HEK293 (cell line): Measurements from ENCODE around the gene PI4KB.

Source experiments
- BCL11A ChIP-seq: fragments of 450-650 bp; formaldehyde crosslinking; IDR thresholded peaks from 2 replicates; pipeline ENCODE4 v1.5.1; 2016; ENCODE audit warnings: low read depth, missing biosample characterization, missing genetic modification characterization
- BCL11B ChIP-seq: fragments of 450-650 bp; formaldehyde crosslinking; IDR thresholded peaks from 2 replicates; pipeline ENCODE4 v1.5.1; 2016; ENCODE audit warnings: low read depth, missing biosample characterization, missing genetic modification characterization
- HOXC10 ChIP-seq: sonication (generic); formaldehyde crosslinking; IDR thresholded peaks from 2 replicates; pipeline ENCODE4 v1.8.1; 2023; ENCODE audit warnings: mild to moderate bottlenecking, missing genetic modification reagents
- KLF7 ChIP-seq: fragments of 450-650 bp; formaldehyde crosslinking; IDR thresholded peaks from 2 replicates; pipeline ENCODE4 v1.5.1; 2016; ENCODE audit warnings: missing biosample characterization, missing genetic modification characterization, borderline replicate concordance
- MYNN ChIP-seq: fragments of 450-650 bp; formaldehyde crosslinking; IDR thresholded peaks from 2 replicates; pipeline ENCODE4 v1.5.1; 2016; ENCODE audit warnings: missing biosample characterization, missing genetic modification characterization, borderline replicate concordance
- REPIN1 ChIP-seq: fragments of 450-650 bp; formaldehyde crosslinking; IDR thresholded peaks from 2 replicates; pipeline ENCODE4 v1.5.1; 2017; ENCODE audit warnings: missing biosample characterization, missing genetic modification characterization, low read depth
- ZBTB1 ChIP-seq: fragments of 450-650 bp; formaldehyde crosslinking; IDR thresholded peaks from 2 replicates; pipeline ENCODE4 v1.5.1; 2016; ENCODE audit warnings: missing biosample characterization, missing genetic modification characterization
- ZBTB17 ChIP-seq: fragments of 450-650 bp; formaldehyde crosslinking; IDR thresholded peaks from 2 replicates; pipeline ENCODE4 v1.5.1; 2016; ENCODE audit warnings: missing biosample characterization, missing genetic modification characterization
- ZBTB48 ChIP-seq: fragments of 450-650 bp; formaldehyde crosslinking; IDR thresholded peaks from 2 replicates; pipeline ENCODE4 v1.5.1; 2016; ENCODE audit warnings: missing biosample characterization, missing genetic modification characterization
- ZBTB8A ChIP-seq: fragments of 450-650 bp; formaldehyde crosslinking; IDR thresholded peaks from 2 replicates; pipeline ENCODE4 v1.5.1; 2016; ENCODE audit warnings: missing biosample characterization, missing genetic modification characterization
- ZFP69B ChIP-seq: fragments of 450-650 bp; formaldehyde crosslinking; IDR thresholded peaks from 2 replicates; pipeline ENCODE4 v1.5.1; 2016; ENCODE audit warnings: missing biosample characterization, missing genetic modification characterization
- ZIC2 ChIP-seq: fragments of 450-650 bp; formaldehyde crosslinking; IDR thresholded peaks from 2 replicates; pipeline ENCODE4 v1.5.1; 2016; ENCODE audit warnings: missing biosample characterization, missing genetic modification characterization
- ZNF112 ChIP-seq: fragments of 450-650 bp; formaldehyde crosslinking; IDR thresholded peaks from 2 replicates; pipeline ENCODE4 v1.5.0; 2017; ENCODE audit warnings: missing biosample characterization, missing genetic modification characterization
- ZNF114 ChIP-seq: fragments of 450-650 bp; formaldehyde crosslinking; IDR thresholded peaks from 2 replicates; pipeline ENCODE4 v1.5.0; 2017; ENCODE audit warnings: missing biosample characterization, missing genetic modification characterization
- ZNF133 ChIP-seq: fragments of 450-650 bp; formaldehyde crosslinking; IDR thresholded peaks from 2 replicates; pipeline ENCODE4 v1.5.1; 2016; ENCODE audit warnings: missing biosample characterization, missing genetic modification characterization
- ZNF23 ChIP-seq: fragments of 450-650 bp; formaldehyde crosslinking; IDR thresholded peaks from 2 replicates; pipeline ENCODE4 v1.5.1; 2016; ENCODE audit warnings: missing biosample characterization, missing genetic modification characterization, borderline replicate concordance
- ZNF311 ChIP-seq: fragments of 450-650 bp; formaldehyde crosslinking; IDR thresholded peaks from 2 replicates; pipeline ENCODE4 v1.5.1; 2017; ENCODE audit warnings: missing biosample characterization, missing genetic modification characterization, borderline replicate concordance
- ZNF510 ChIP-seq: fragments of 450-650 bp; formaldehyde crosslinking; IDR thresholded peaks from 2 replicates; pipeline ENCODE4 v1.5.1; 2018; ENCODE audit warnings: mild to moderate bottlenecking, missing genetic modification characterization, missing biosample characterization; ENCODE audit not compliant: insufficient replicate concordance
- ZNF530 ChIP-seq: fragments of 450-650 bp; formaldehyde crosslinking; IDR thresholded peaks from 2 replicates; pipeline ENCODE4 v1.5.1; 2016; ENCODE audit warnings: low read depth, missing biosample characterization, missing genetic modification characterization
- ZNF548 ChIP-seq: fragments of 450-650 bp; formaldehyde crosslinking; IDR thresholded peaks from 2 replicates; pipeline ENCODE4 v1.5.1; 2016; ENCODE audit warnings: missing biosample characterization, missing genetic modification characterization
- ZNF596 ChIP-seq: fragments of 450-650 bp; IDR thresholded peaks from 2 replicates; pipeline ENCODE4 v1.5.0; 2018; ENCODE audit warnings: missing biosample characterization, mild to moderate bottlenecking, missing genetic modification characterization, moderate library complexity
- ZNF600 ChIP-seq: fragments of 450-650 bp; formaldehyde crosslinking; IDR thresholded peaks from 2 replicates; pipeline ENCODE4 v1.5.1; 2016; ENCODE audit warnings: missing biosample characterization, missing genetic modification characterization
- TF ChIP-seq, protein P1 (sequence below): fragments of 450-650 bp; formaldehyde crosslinking; IDR thresholded peaks from 2 replicates; pipeline ENCODE4 v1.5.1; 2017; ENCODE audit warnings: missing biosample characterization, missing genetic modification characterization
- TF ChIP-seq, protein P2 (sequence below): sonication (generic); formaldehyde crosslinking; IDR thresholded peaks from 2 replicates; pipeline ENCODE4 v1.8.1; 2022; ENCODE audit warnings: mild to moderate bottlenecking, moderate library complexity, missing genetic modification reagents
- TF ChIP-seq, protein P3 (sequence below): fragments of 450-650 bp; formaldehyde crosslinking; IDR thresholded peaks from 2 replicates; pipeline ENCODE4 v1.5.1; 2016; ENCODE audit warnings: missing biosample characterization, missing genetic modification characterization
- TF ChIP-seq, protein P4 (sequence below): fragments of 450-650 bp; formaldehyde crosslinking; IDR thresholded peaks from 2 replicates; pipeline ENCODE4; 2016; ENCODE audit warnings: missing biosample characterization, missing genetic modification characterization
- TF ChIP-seq, protein P5 (sequence below): fragments of 450-650 bp; formaldehyde crosslinking; IDR thresholded peaks from 2 replicates; pipeline ENCODE4 v1.5.1; 2016; ENCODE audit warnings: missing biosample characterization, missing genetic modification characterization
- TF ChIP-seq, protein P6 (sequence below): fragments of 450-650 bp; formaldehyde crosslinking; IDR thresholded peaks from 2 replicates; pipeline ENCODE4 v1.5.1; 2016; ENCODE audit warnings: missing biosample characterization, missing genetic modification characterization, borderline replicate concordance

PI4KB gene

DNA sequence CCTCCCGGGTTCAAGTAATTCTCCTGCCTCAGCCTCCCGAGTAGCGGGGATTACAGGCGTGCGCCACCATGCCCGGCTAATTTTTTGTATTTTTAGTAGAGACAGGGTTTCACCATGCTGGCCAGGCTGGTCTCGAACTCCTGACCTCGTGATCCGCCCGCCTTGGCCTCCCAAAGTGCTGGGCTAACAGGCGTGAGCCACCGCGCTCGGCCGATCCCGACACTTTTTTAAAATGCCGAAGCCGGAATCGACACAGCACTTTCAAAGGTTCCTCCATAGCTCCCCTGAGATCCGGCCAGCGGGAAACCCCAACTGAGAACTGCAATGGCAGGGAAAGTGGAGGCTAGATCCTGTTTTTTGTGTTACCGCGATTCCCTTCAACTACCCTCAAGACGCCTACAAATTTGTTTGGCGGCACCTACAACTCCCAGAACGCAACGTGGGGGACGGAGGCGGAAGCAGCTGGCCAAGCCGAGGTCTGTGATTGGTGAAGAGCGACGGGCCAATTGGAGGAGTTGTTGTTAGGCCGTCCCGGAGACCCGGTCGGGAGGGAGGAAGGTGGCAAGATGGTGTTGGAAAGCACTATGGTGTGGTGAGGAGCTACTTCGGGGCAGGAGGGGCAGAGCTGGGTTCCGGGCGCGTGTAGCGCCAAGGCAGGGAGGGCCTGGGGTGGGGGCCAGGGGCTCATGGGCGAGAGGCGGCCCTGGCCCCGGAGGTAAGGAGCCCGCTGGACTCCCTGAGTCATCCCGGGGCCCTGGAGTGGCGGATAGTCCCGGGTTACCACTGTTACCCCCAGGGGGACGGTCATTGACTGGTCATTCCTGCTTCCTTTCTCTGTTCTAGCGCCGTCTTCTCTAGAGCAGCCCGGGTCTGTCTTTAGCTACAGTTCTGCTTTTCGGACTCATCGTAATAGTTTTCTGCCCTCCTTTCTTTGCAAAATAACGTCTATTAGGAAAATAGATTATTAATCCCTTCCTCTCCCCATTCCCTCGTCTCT, 72.7 kb downstream of the PI4KB start, which contains the start of gene PSMD4 (continued):
- TF ChIP-seq ZBTB17 (peak; percentile 54), KLF7 (no peak), ZBTB8A (tag by site-specific recombination) (no peak), ZBTB1 (tag by site-specific recombination) (no peak), REPIN1 (tag by site-specific recombination) (no peak), ZNF548 (tag by site-specific recombination) (no peak), ZNF23 (no peak), ZIC2 (tag by site-specific recombination) (peak; percentile 4; the same call in 1 of the 2 replicates), ZNF112 (no peak), ZFP69B (tag by site-specific recombination) (no peak), ZNF133 (tag by site-specific recombination) (no peak), MYNN (tag by site-specific recombination) (no peak), BCL11B (no peak), ZNF114 (tag by site-specific recombination) (no peak), HOXC10 (CRISPR knock-in tag) (no peak), ZBTB48 (tag by site-specific recombination) (no peak), ZNF311 (tag by site-specific recombination) (no peak), ZNF600 (tag by site-specific recombination) (peak; percentile 90), ZNF510 (tag by site-specific recombination) (no peak), ZNF530 (tag by site-specific recombination) (no peak), BCL11A (tag by site-specific recombination) (no peak), ZNF596 (tag by site-specific recombination) (no peak)
- TF ChIP-seq, protein P1, sequence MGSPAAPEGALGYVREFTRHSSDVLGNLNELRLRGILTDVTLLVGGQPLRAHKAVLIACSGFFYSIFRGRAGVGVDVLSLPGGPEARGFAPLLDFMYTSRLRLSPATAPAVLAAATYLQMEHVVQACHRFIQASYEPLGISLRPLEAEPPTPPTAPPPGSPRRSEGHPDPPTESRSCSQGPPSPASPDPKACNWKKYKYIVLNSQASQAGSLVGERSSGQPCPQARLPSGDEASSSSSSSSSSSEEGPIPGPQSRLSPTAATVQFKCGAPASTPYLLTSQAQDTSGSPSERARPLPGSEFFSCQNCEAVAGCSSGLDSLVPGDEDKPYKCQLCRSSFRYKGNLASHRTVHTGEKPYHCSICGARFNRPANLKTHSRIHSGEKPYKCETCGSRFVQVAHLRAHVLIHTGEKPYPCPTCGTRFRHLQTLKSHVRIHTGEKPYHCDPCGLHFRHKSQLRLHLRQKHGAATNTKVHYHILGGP (tag by site-specific recombination), result no peak
- TF ChIP-seq, protein P2, sequence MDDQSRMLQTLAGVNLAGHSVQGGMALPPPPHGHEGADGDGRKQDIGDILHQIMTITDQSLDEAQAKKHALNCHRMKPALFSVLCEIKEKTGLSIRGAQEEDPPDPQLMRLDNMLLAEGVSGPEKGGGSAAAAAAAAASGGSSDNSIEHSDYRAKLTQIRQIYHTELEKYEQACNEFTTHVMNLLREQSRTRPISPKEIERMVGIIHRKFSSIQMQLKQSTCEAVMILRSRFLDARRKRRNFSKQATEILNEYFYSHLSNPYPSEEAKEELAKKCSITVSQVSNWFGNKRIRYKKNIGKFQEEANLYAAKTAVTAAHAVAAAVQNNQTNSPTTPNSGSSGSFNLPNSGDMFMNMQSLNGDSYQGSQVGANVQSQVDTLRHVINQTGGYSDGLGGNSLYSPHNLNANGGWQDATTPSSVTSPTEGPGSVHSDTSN (CRISPR knock-in tag), result no peak
- TF ChIP-seq, protein P3, sequence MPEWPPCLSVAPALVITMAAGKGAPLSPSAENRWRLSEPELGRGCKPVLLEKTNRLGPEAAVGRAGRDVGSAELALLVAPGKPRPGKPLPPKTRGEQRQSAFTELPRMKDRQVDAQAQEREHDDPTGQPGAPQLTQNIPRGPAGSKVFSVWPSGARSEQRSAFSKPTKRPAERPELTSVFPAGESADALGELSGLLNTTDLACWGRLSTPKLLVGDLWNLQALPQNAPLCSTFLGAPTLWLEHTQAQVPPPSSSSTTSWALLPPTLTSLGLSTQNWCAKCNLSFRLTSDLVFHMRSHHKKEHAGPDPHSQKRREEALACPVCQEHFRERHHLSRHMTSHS (tag by site-specific recombination), result no peak
- TF ChIP-seq, protein P4, sequence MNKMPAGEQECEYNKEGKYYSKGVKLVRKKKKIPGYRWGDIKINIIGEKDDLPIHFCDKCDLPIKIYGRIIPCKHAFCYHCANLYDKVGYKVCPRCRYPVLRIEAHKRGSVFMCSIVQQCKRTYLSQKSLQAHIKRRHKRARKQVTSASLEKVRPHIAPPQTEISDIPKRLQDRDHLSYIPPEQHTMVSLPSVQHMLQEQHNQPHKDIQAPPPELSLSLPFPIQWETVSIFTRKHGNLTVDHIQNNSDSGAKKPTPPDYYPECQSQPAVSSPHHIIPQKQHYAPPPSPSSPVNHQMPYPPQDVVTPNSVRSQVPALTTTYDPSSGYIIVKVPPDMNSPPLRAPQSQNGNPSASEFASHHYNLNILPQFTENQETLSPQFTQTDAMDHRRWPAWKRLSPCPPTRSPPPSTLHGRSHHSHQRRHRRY (tag by site-specific recombination), result no peak
- TF ChIP-seq, protein P5, sequence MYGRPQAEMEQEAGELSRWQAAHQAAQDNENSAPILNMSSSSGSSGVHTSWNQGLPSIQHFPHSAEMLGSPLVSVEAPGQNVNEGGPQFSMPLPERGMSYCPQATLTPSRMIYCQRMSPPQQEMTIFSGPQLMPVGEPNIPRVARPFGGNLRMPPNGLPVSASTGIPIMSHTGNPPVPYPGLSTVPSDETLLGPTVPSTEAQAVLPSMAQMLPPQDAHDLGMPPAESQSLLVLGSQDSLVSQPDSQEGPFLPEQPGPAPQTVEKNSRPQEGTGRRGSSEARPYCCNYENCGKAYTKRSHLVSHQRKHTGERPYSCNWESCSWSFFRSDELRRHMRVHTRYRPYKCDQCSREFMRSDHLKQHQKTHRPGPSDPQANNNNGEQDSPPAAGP, result peak; percentile 19; the same call in 1 of the 2 replicates
- TF ChIP-seq, protein P6, sequence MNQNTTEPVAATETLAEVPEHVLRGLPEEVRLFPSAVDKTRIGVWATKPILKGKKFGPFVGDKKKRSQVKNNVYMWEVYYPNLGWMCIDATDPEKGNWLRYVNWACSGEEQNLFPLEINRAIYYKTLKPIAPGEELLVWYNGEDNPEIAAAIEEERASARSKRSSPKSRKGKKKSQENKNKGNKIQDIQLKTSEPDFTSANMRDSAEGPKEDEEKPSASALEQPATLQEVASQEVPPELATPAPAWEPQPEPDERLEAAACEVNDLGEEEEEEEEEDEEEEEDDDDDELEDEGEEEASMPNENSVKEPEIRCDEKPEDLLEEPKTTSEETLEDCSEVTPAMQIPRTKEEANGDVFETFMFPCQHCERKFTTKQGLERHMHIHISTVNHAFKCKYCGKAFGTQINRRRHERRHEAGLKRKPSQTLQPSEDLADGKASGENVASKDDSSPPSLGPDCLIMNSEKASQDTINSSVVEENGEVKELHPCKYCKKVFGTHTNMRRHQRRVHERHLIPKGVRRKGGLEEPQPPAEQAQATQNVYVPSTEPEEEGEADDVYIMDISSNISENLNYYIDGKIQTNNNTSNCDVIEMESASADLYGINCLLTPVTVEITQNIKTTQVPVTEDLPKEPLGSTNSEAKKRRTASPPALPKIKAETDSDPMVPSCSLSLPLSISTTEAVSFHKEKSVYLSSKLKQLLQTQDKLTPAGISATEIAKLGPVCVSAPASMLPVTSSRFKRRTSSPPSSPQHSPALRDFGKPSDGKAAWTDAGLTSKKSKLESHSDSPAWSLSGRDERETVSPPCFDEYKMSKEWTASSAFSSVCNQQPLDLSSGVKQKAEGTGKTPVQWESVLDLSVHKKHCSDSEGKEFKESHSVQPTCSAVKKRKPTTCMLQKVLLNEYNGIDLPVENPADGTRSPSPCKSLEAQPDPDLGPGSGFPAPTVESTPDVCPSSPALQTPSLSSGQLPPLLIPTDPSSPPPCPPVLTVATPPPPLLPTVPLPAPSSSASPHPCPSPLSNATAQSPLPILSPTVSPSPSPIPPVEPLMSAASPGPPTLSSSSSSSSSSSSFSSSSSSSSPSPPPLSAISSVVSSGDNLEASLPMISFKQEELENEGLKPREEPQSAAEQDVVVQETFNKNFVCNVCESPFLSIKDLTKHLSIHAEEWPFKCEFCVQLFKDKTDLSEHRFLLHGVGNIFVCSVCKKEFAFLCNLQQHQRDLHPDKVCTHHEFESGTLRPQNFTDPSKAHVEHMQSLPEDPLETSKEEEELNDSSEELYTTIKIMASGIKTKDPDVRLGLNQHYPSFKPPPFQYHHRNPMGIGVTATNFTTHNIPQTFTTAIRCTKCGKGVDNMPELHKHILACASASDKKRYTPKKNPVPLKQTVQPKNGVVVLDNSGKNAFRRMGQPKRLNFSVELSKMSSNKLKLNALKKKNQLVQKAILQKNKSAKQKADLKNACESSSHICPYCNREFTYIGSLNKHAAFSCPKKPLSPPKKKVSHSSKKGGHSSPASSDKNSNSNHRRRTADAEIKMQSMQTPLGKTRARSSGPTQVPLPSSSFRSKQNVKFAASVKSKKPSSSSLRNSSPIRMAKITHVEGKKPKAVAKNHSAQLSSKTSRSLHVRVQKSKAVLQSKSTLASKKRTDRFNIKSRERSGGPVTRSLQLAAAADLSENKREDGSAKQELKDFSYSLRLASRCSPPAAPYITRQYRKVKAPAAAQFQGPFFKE, result no peak
